ENCODE results near the gene GIGYF1.

Gene GIGYF1

DNA sequence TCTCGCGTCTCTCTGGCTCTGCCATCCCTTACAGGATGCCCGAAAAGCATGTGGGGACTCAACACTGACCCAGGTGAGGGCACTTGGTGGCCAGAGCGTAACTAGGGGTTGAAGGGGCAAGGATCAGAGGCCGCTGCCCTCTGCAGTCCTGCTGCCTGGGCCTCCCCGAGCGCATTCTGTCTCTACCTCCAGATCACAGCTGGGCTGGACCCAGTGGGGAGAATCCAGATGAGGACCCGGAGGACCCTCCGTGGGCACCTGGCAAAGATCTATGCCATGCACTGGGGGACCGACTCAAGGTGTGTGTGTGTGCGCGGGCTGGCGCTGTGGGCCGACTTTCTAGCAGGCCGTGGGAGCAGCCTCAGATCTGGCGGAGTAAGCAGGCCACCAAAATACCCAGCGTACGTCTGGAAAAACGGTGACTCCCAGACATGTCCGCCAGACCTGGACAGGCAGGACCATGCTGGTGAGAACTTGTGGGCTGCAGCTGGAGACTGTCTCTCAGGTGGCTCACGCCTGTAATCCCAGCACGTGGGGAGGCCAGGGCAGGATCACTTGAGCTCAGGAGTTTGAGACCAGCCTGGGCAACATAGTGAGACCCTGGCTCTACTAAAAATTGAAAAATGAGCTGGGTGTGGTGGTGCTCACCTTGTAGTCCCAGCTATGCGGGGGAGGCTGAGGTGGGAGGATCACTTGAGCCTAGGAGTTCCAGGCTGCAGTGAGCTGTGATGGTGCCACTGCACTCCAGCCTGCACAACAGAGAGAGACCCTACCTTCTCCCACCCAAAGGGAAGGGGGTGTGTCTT, 17.3 kb downstream of the GIGYF1 start:
- H3K36me3 ChIP-seq (ENCODE audit: control insufficient read depth in 1 of 2, insufficient read depth in 2 of 2, low read length in 2 of 2), result peaks cover 50 to 51% of the 10 kb centered on the region in 2 experiments
- peak overlapping the region; percentile 41 for H3K9ac ChIP-seq (ENCODE audit: low read length)
- H3K4me1 ChIP-seq (ENCODE audit: control insufficient read depth in 1 of 2, insufficient read depth in 2 of 2, low read length in 2 of 2), result peaks cover 0 to 4% of the 10 kb centered on the region in 2 experiments
- H4K12ac ChIP-seq (ENCODE audit: low read depth, low read length), result no peak overlapping the region
- no peak overlapping the region for H3K23ac ChIP-seq (ENCODE audit: low read length)
- no peak overlapping the region for H2AFZ ChIP-seq (ENCODE audit: insufficient read depth, low read length, poor library complexity)
- H4K8ac ChIP-seq (ENCODE audit: low read depth, low read length), result no peak overlapping the region
- no peak overlapping the region for H3K14ac ChIP-seq (ENCODE audit: low read length)
- H3K4me3 ChIP-seq (ENCODE audit: low read depth, low read length), result no peak overlapping the region
- H4K91ac ChIP-seq (ENCODE audit: low read depth, low read length), result no peak overlapping the region
- no peak overlapping the region for H3K4ac ChIP-seq (ENCODE audit: low read depth, low read length)
- H3K27ac ChIP-seq (ENCODE audit: low read depth, low read length), result no peak overlapping the region
- H3K4me2 ChIP-seq (ENCODE audit: low read length), result peak overlapping the region; percentile 26
- H3K18ac ChIP-seq (ENCODE audit: low read length), result no peak overlapping the region
- no peak overlapping the region for H2BK5ac ChIP-seq (ENCODE audit: low read depth, low read length, poor library complexity)
- peaks cover 20% of the 10 kb centered on the region for H3K79me2 ChIP-seq (ENCODE audit: control insufficient read depth, insufficient read depth, low read length, poor library complexity)
- H3K79me1 ChIP-seq (ENCODE audit: low read length), result peaks cover 17% of the 10 kb centered on the region
- no peak overlapping the region for H2AK5ac ChIP-seq (ENCODE audit: low read length)
- DNase-seq, result no peak
- H3K9me3 ChIP-seq (ENCODE audit: insufficient read depth, low read depth, low read length), result no peaks in the 10 kb centered on the region
- H3K27me3 ChIP-seq (ENCODE audit: insufficient read depth, low read length), result no peaks in the 10 kb centered on the region
- WGBS (ENCODE audit: extremely low coverage, insufficient coverage, insufficient read length), result no CpG with 5 or more reads among the region's 23 CpGs
- H2BK120ac ChIP-seq (ENCODE audit: insufficient read depth, low read length, poor library complexity), result no peak overlapping the region
- H2BK12ac ChIP-seq (ENCODE audit: low read length), result no peak overlapping the region

DNA sequence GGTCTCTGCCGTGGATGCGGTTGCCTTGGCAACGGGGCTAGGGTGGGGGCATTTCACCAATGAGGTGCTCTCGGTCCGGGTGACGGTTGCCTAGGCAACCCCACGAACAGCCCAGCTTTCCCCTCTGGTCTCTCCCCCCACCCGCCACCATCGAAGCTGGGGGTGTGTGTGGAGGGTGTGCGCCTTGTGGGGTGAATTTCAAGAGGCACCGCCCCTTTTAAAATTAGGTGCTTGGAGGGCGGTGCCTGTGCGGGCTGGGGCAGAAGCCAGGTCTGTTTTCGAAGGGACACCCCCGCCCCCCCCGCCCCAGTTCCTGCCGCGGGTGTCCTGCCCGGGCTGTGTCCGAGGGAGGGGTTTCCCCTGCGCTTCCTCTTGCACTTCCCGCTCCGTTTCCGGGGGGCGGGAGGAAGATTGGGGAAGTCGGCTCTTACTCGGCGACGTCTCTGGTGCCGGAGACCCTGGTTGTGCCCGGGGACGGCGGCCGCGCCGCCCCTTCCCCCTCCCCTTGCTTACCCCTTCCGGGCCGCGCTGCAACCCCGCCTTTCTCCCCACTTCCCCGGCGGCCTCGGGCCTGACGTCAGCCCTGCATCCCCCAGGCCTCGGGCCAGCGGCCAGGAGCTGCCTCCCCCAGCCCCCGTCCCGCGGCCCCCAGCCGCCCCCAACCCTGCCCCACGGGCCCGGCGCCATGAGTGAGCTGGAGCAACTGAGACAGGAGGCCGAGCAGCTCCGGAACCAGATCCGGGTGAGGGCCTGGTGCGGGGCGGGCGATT, 18.3 kb downstream of the GIGYF1 start:
- no CpG with 5 or more reads among the region's 59 CpGs for WGBS (ENCODE audit: extremely low coverage, insufficient coverage, insufficient read length)
- H4K91ac ChIP-seq (ENCODE audit: low read depth, low read length), result no peak overlapping the region
- DNase-seq, result peak in 1 of 2 donors; percentile 30

DNA sequence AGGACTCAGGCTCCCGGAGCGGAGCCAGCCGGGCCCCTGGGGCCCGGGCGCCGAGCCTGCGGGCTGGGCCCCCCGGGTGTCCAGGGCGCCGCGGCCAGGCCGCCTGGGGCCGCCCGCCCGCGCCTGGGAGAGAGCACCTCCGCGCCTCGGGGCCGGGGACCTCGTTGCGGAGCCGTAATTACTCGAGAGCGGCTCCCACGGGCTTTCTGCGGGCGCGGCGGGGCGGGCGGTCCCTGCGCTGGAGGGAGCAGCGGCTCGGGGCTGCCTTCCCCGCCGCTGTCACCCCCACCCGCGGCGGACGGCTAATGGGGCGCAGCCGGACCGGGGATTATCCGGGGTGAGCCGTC, 19.0 kb downstream of the GIGYF1 start:
- Histone ChIP-seq H3K4me2 (ENCODE audit: low read length) (peak overlapping the region; percentile 94), H4K91ac (ENCODE audit: low read depth, low read length) (peak overlapping the region; percentile 95), H2AFZ (ENCODE audit: insufficient read depth, low read length, poor library complexity) (no peak overlapping the region), H2BK12ac (ENCODE audit: low read length) (no peak overlapping the region), H3K4me3 (ENCODE audit: low read depth, low read length) (peak overlapping the region; percentile 97), H4K8ac (ENCODE audit: low read depth, low read length) (no peak overlapping the region), H3K23ac (ENCODE audit: low read length) (no peak overlapping the region), H3K18ac (ENCODE audit: low read length) (no peak overlapping the region), H4K12ac (ENCODE audit: low read depth, low read length) (no peak overlapping the region), H2BK120ac (ENCODE audit: insufficient read depth, low read length, poor library complexity) (no peak overlapping the region), H3K9ac (ENCODE audit: low read length) (peak overlapping the region; percentile 93), H3K4me1 (ENCODE audit: control insufficient read depth in 1 of 2, insufficient read depth in 2 of 2, low read length in 2 of 2) (peaks cover 0 to 4% of the 10 kb centered on the region in 2 experiments), H3K79me1 (ENCODE audit: low read length) (peaks cover 17% of the 10 kb centered on the region), H3K27me3 (ENCODE audit: insufficient read depth, low read length) (no peaks in the 10 kb centered on the region), H3K9me3 (ENCODE audit: insufficient read depth, low read depth, low read length) (no peaks in the 10 kb centered on the region), H2AK5ac (ENCODE audit: low read length) (no peak overlapping the region), H3K27ac (ENCODE audit: low read depth, low read length) (peak overlapping the region; percentile 27), H3K14ac (ENCODE audit: low read length) (peak overlapping the region; percentile 99), H3K36me3 (ENCODE audit: control insufficient read depth in 1 of 2, insufficient read depth in 2 of 2, low read length in 2 of 2) (peaks cover 36 to 37% of the 10 kb centered on the region in 2 experiments), H2BK5ac (ENCODE audit: low read depth, low read length, poor library complexity) (no peak overlapping the region), H3K79me2 (ENCODE audit: control insufficient read depth, insufficient read depth, low read length, poor library complexity) (peaks cover 20% of the 10 kb centered on the region), H3K4ac (ENCODE audit: low read depth, low read length) (peak overlapping the region; percentile 99)
- DNase-seq, result peak in 1 of 2 donors; percentile 57
- WGBS (ENCODE audit: extremely low coverage, insufficient coverage, insufficient read length), result no CpG with 5 or more reads among the region's 46 CpGs

More for the DNA sequence above, 18.3 kb downstream of the GIGYF1 start:
- Histone ChIP-seq H3K36me3 (ENCODE audit: control insufficient read depth in 1 of 2, insufficient read depth in 2 of 2, low read length in 2 of 2) (peaks cover 43 to 44% of the 10 kb centered on the region in 2 experiments), H3K23ac (ENCODE audit: low read length) (no peak overlapping the region), H3K4ac (ENCODE audit: low read depth, low read length) (peak overlapping the region; percentile 25), H3K79me1 (ENCODE audit: low read length) (peaks cover 17% of the 10 kb centered on the region), H3K27ac (ENCODE audit: low read depth, low read length) (no peak overlapping the region), H3K79me2 (ENCODE audit: control insufficient read depth, insufficient read depth, low read length, poor library complexity) (peaks cover 20% of the 10 kb centered on the region), H2BK120ac (ENCODE audit: insufficient read depth, low read length, poor library complexity) (no peak overlapping the region), H2BK12ac (ENCODE audit: low read length) (no peak overlapping the region), H3K18ac (ENCODE audit: low read length) (peak overlapping the region; percentile 35), H2BK5ac (ENCODE audit: low read depth, low read length, poor library complexity) (no peak overlapping the region), H2AFZ (ENCODE audit: insufficient read depth, low read length, poor library complexity) (no peak overlapping the region), H3K4me3 (ENCODE audit: low read depth, low read length) (peak overlapping the region; percentile 97), H3K9me3 (ENCODE audit: insufficient read depth, low read depth, low read length) (no peaks in the 10 kb centered on the region), H3K4me1 (ENCODE audit: control insufficient read depth in 1 of 2, insufficient read depth in 2 of 2, low read length in 2 of 2) (peaks cover 0 to 4% of the 10 kb centered on the region in 2 experiments), H3K14ac (ENCODE audit: low read length) (no peak overlapping the region), H2AK5ac (ENCODE audit: low read length) (peak overlapping the region; percentile 66), H3K9ac (ENCODE audit: low read length) (peak overlapping the region; percentile 68), H3K27me3 (ENCODE audit: insufficient read depth, low read length) (no peaks in the 10 kb centered on the region), H4K12ac (ENCODE audit: low read depth, low read length) (peak overlapping the region; percentile 40), H3K4me2 (ENCODE audit: low read length) (peak overlapping the region; percentile 94), H4K8ac (ENCODE audit: low read depth, low read length) (peak overlapping the region; percentile 50)

DNA sequence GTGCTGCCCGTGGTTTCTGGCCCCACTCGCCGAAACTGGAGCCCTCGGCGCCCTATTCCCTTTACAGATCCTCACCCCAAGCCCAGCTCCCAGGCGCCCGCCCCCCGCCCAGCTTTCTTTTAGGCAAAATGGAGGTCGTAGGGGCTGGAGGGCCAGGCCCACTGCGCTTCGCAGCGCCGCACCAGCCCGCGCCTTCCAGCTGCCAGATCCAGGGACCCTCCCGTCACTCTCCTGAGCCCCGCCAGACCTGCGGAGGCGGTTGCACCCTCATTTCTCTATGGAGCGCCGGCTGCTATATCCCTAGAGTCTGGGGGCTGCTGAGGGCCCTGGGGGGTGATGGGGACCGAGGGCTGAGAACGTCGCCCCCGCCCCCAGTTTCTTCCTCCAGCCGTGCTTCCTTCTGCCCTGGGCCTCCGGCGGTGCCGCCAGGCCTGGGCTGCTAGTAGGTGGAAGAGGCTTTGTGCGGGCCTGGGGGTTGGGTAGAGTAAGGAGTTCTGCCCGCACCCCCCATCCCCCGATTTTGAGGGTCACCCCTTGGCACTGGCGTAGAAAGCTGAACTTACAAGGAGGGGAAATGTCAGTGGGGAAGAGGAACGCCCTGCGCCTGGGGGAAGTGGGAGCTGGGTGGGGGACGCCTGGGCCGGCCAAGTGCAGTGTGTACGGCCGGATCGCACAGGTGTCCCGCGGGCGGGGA, 19.5 kb downstream of the GIGYF1 start:
- Histone ChIP-seq H3K14ac (ENCODE audit: low read length) (peak overlapping the region; percentile 99), H2AK5ac (ENCODE audit: low read length) (peak overlapping the region; percentile 96), H3K4me1 (ENCODE audit: control insufficient read depth in 1 of 2, insufficient read depth in 2 of 2, low read length in 2 of 2) (peaks cover 0 to 4% of the 10 kb centered on the region in 2 experiments), H3K9ac (ENCODE audit: low read length) (peak overlapping the region; percentile 93), H3K4ac (ENCODE audit: low read depth, low read length) (peak overlapping the region; percentile 99), H2BK12ac (ENCODE audit: low read length) (no peak overlapping the region), H4K91ac (ENCODE audit: low read depth, low read length) (peak overlapping the region; percentile 95), H3K18ac (ENCODE audit: low read length) (peak overlapping the region; percentile 91), H3K23ac (ENCODE audit: low read length) (no peak overlapping the region), H3K4me3 (ENCODE audit: low read depth, low read length) (peak overlapping the region; percentile 97), H3K9me3 (ENCODE audit: insufficient read depth, low read depth, low read length) (no peaks in the 10 kb centered on the region), H4K8ac (ENCODE audit: low read depth, low read length) (peak overlapping the region; percentile 90), H3K79me2 (ENCODE audit: control insufficient read depth, insufficient read depth, low read length, poor library complexity) (peaks cover 20% of the 10 kb centered on the region), H4K12ac (ENCODE audit: low read depth, low read length) (peak overlapping the region; percentile 58), H2BK5ac (ENCODE audit: low read depth, low read length, poor library complexity) (peak overlapping the region; percentile 86), H3K27ac (ENCODE audit: low read depth, low read length) (peak overlapping the region; percentile 27), H2AFZ (ENCODE audit: insufficient read depth, low read length, poor library complexity) (peak overlapping the region; percentile 23), H3K79me1 (ENCODE audit: low read length) (peaks cover 17% of the 10 kb centered on the region), H3K4me2 (ENCODE audit: low read length) (peak overlapping the region; percentile 94), H3K36me3 (ENCODE audit: control insufficient read depth in 1 of 2, insufficient read depth in 2 of 2, low read length in 2 of 2) (peaks cover 31 to 33% of the 10 kb centered on the region in 2 experiments), H2BK120ac (ENCODE audit: insufficient read depth, low read length, poor library complexity) (peak overlapping the region; percentile 84), H3K27me3 (ENCODE audit: insufficient read depth, low read length) (no peaks in the 10 kb centered on the region)
- peak in 1 of 2 donors; percentile 20 for DNase-seq
- WGBS (ENCODE audit: extremely low coverage, insufficient coverage, insufficient read length), result no CpG with 5 or more reads among the region's 43 CpGs

Data from trophoblast cell (in vitro differentiated cells and primary cell).